ENCODE measurements around the gene CYP2B6.
"Not testable (repeated sequence)": the region's sequence is repeated elsewhere in the genome, so short reads cannot be mapped to it uniquely, and the experiment has no call there.

Gene CYP2B6

GRCh38 chr19:40995355-40995754 lies 4.3 kb downstream of the CYP2B6 start:
- DNase-seq (ENCODE audit: insufficient read length, low spot score) (no peak), FAIRE-seq (no peak)
- TF ChIP-seq CTCF (IDR thresholded peaks at IDR 0.05; ENCODE audit: insufficient read depth, missing control alignments), result no peak

- not testable (repeated sequence) for DNase-seq (ENCODE audit: insufficient read length, low spot score)
Observed at GRCh38 chr19:40999018-40999417, 7.9 kb downstream of the CYP2B6 start.

GRCh38 chr19:41000310-41000737 lies 9.2 kb downstream of the CYP2B6 start:
- no peak for TF ChIP-seq CTCF (IDR thresholded peaks at IDR 0.05; ENCODE audit: insufficient read depth, missing control alignments)
- DNase-seq (ENCODE audit: insufficient read length, low spot score) (no peak), FAIRE-seq (no peak)

More at GRCh38 chr19:40999018-40999417, 7.9 kb downstream of the CYP2B6 start:
- FAIRE-seq, result not testable (repeated sequence)

GRCh38 chr19:41001243-41001971 lies 10.3 kb downstream of the CYP2B6 start:
- no peak for TF ChIP-seq CTCF (IDR thresholded peaks at IDR 0.05; ENCODE audit: insufficient read depth, missing control alignments)
- no peak for FAIRE-seq
- no peak for DNase-seq (ENCODE audit: insufficient read length, low spot score)

- DNase-seq (ENCODE audit: insufficient read length, low spot score); FAIRE-seq: not testable (repeated sequence)
Observed at GRCh38 chr19:41003656-41004055, 12.6 kb downstream of the CYP2B6 start.

- FAIRE-seq (no peak), DNase-seq (ENCODE audit: insufficient read length, low spot score) (no peak)
- TF ChIP-seq CTCF (IDR thresholded peaks at IDR 0.05; ENCODE audit: insufficient read depth, missing control alignments), result no peak
Observed at GRCh38 chr19:41009700-41010235, 18.7 kb downstream of the CYP2B6 start.

GRCh38 chr19:41013359-41013758 lies 22.3 kb downstream of the CYP2B6 start:
- FAIRE-seq (no peak), DNase-seq (ENCODE audit: insufficient read length, low spot score) (no peak)
- no peak for TF ChIP-seq CTCF (IDR thresholded peaks at IDR 0.05; ENCODE audit: insufficient read depth, missing control alignments)

- FAIRE-seq, result no peak
- DNase-seq (ENCODE audit: insufficient read length, low spot score), result no peak
- TF ChIP-seq CTCF (IDR thresholded peaks at IDR 0.05; ENCODE audit: insufficient read depth, missing control alignments), result no peak
Observed at GRCh38 chr19:41014643-41015042, 23.6 kb downstream of the CYP2B6 start.
